Breast epithelium (tissue), 4 donors: ENCODE results near the gene CLEC1A. TPM values are rescaled to one million over a fixed set of nuclear protein-coding genes. Genes with fewer than 3 reads are reported as not detected.

Experiments
- DNase-seq, 2 donors: peaks; one replicate each; pipeline ENCODE4 v3.0.0-alpha.2; 2019; ENCODE audit warnings: low spot score in 2 of 2
- H3K27ac ChIP-seq, 2 donors: fragments of 200-600 bp; sonication (generic) in 1 of 2; one replicate each; pipeline ENCODE4 v1.5.1; 2016 to 2019; ENCODE audit warnings: mild to moderate bottlenecking in 1 of 2
- H3K27me3 ChIP-seq, 2 donors: fragments of 200-600 bp; sonication (generic) in 1 of 2; one replicate each; pipeline versions ENCODE4 v1.5.1 to v1.6.0; 2017 to 2019; ENCODE audit warnings: control low read depth in 1 of 2, mild to moderate bottlenecking in 1 of 2
- H3K36me3 ChIP-seq: fragments of 200-600 bp; one replicate; pipeline ENCODE4 v1.5.1; 2019
- H3K4me1 ChIP-seq, 2 donors: fragments of 200-600 bp; sonication (generic); one replicate each; pipeline ENCODE4 v1.5.1; 2016 to 2019; ENCODE audit warnings: control low read depth in 1 of 2
- H3K4me3 ChIP-seq, 3 donors: fragments of 200-600 bp; sonication (generic); 1 replicate in 2 of 3; 2 replicates in 1 of 3; pipeline ENCODE4 v1.5.1; 2016 to 2019; ENCODE audit warnings: mild to moderate bottlenecking in 3 of 3, moderate library complexity in 2 of 3
- H3K9me3 ChIP-seq, 2 donors: fragments of 200-600 bp; sonication (generic) in 1 of 2; one replicate each; pipeline ENCODE4 v1.5.1; 2016 to 2019; ENCODE audit warnings: control low read depth in 1 of 2
- POLR2A ChIP-seq: fragments of 450-650 bp; IDR thresholded peaks from one replicate; pipeline ENCODE4 v1.6.1; 2016; ENCODE audit warnings: antibody characterized with exemption, mild to moderate bottlenecking, moderate library complexity
- POLR2AphosphoS5 ChIP-seq, 3 donors: sonication (generic); formaldehyde crosslinking; IDR thresholded peaks; one replicate each; pipeline ENCODE4 v1.6.1; 2017; ENCODE audit warnings: antibody characterized with exemption in 3 of 3
- intact Hi-C: fragments of 100-400 bp; cut with DNase I; formaldehyde crosslinking; loops from one replicate; pipeline ENCODE4 v1.15.1; 2023; ENCODE audit warnings: low total_unique reads
- total RNA-seq, 3 donors: library from RNA; depleted of rRNA; stranded (reverse); fragments of >200 nt; gene quantifications; one replicate each; pipeline ENCODE4 v1.1.0, GENCODE V29; 2016
- TF ChIP-seq, protein P1 (sequence below), 3 donors: fragments of 450-650 bp; IDR thresholded peaks; one replicate each; pipeline ENCODE4 v1.5.1; 2016 to 2017; ENCODE audit warnings: antibody characterized with exemption in 3 of 3, mild to moderate bottlenecking in 3 of 3, moderate library complexity in 3 of 3

The CLEC1A gene
- total RNA-seq, 3 donors from 2014 or later: 1.9 to 6.9 (median 4.3) TPM

- H3K9me3 ChIP-seq: no peaks in the 10 kb centered on the region
- no peak overlapping the region for H3K4me3 ChIP-seq
- H3K27me3 ChIP-seq: no peaks in the 10 kb centered on the region
- DNase-seq: no peak
- intact Hi-C loops: no loop called here
- no peaks in the 10 kb centered on the region for H3K4me1 ChIP-seq
- TF ChIP-seq, protein P1, sequence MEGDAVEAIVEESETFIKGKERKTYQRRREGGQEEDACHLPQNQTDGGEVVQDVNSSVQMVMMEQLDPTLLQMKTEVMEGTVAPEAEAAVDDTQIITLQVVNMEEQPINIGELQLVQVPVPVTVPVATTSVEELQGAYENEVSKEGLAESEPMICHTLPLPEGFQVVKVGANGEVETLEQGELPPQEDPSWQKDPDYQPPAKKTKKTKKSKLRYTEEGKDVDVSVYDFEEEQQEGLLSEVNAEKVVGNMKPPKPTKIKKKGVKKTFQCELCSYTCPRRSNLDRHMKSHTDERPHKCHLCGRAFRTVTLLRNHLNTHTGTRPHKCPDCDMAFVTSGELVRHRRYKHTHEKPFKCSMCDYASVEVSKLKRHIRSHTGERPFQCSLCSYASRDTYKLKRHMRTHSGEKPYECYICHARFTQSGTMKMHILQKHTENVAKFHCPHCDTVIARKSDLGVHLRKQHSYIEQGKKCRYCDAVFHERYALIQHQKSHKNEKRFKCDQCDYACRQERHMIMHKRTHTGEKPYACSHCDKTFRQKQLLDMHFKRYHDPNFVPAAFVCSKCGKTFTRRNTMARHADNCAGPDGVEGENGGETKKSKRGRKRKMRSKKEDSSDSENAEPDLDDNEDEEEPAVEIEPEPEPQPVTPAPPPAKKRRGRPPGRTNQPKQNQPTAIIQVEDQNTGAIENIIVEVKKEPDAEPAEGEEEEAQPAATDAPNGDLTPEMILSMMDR (IDR thresholded peaks at IDR 0.05): no peak
- no peaks in the 10 kb centered on the region for H3K36me3 ChIP-seq
- no peak overlapping the region for H3K27ac ChIP-seq
These were observed 33.5 kb downstream of the CLEC1A start for GRCh38 chr12:10065241-10065640.

- Histone ChIP-seq H3K9me3 (no peaks in the 10 kb centered on the region), H3K4me1 (no peaks in the 10 kb centered on the region), H3K4me3 (no peak overlapping the region), H3K36me3 (no peaks in the 10 kb centered on the region), H3K27ac (no peak overlapping the region), H3K27me3 (no peaks in the 10 kb centered on the region)
- TF ChIP-seq, protein P1 (IDR thresholded peaks at IDR 0.05): no peak
- TF ChIP-seq POLR2A (no peak), POLR2AphosphoS5 (IDR thresholded peaks at IDR 0.05) (no peak)
- no peak for DNase-seq
- intact Hi-C loops: no loop called here
These were observed 40.4 kb downstream of the CLEC1A start for GRCh38 chr12:10058387-10058786.

DNA sequence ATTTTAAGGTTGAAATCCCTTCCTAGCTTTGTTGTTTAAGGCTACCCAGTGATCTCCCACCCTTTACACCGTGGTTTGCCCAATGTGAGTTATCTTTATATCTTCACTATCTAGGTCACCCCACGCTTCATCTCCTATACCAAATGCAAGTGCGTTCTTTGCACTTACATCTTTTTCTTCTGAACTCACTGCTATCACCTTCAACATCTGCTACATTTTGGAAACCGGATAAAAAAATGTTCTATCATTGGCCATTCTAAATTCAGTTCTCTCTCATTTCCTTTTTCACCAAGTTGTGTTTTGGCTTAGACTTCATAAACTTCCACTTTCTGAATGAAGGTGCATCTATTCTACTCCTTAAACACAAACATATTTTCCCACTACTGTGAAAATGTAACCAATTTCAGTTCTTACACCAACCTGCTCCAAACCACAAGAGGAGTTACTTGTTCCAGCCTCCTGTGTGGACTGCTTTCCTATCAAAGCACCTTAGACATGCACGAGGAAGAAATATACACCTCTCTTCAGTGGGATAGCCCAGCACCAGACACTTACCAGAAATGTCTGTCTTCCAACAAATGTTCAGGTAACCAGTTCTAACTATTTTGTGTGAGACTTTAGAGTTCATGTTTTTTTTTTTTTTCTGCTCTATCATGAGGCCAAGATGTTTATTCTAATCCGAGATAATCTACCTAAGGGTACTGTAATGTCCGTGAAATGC lies 46.4 kb downstream of the CLEC1A start:
- Histone ChIP-seq H3K4me3 (no peak overlapping the region), H3K27ac (no peak overlapping the region), H3K36me3 (no peaks in the 10 kb centered on the region), H3K27me3 (no peaks in the 10 kb centered on the region), H3K4me1 (no peaks in the 10 kb centered on the region), H3K9me3 (no peaks in the 10 kb centered on the region)
- intact Hi-C loops: no loop called here
- no peak for TF ChIP-seq POLR2AphosphoS5 (IDR thresholded peaks at IDR 0.05)
- no peak for TF ChIP-seq POLR2A
- no peak for DNase-seq

DNA sequence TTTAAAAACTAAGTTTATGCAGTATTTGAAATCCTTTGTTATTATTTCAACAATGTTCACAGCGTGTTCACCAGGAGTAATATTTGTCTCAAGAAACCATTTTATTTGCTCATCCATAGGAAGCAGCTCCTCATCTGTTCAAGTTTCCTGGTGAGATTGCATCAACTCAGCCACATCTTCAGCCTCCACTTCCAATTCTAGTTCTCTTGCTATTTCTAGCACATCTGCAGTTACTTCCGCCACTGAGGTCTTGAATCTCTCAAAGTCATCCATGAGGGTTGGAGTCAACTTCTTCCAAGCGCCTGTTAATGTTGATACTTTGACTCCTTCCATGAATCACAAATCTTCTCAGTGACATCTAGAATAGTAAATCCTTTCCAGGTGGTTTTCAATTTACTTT lies 50.3 kb downstream of the CLEC1A start:
- DNase-seq: no peak

GRCh38 chr12:10042167-10042566 lies 56.6 kb downstream of the CLEC1A start:
- TF ChIP-seq POLR2A (no peak), POLR2AphosphoS5 (IDR thresholded peaks at IDR 0.05) (no peak)
- TF ChIP-seq, protein P1 (IDR thresholded peaks at IDR 0.05): no peak
- Histone ChIP-seq H3K36me3 (no peaks in the 10 kb centered on the region), H3K27ac (no peak overlapping the region), H3K9me3 (no peaks in the 10 kb centered on the region), H3K4me1 (no peaks in the 10 kb centered on the region), H3K4me3 (no peak overlapping the region), H3K27me3 (no peaks in the 10 kb centered on the region)
- intact Hi-C loops: no loop called here
- DNase-seq: no peak

More for the DNA sequence above, 50.3 kb downstream of the CLEC1A start:
- no peaks in the 10 kb centered on the region for H3K36me3 ChIP-seq
- no peaks in the 10 kb centered on the region for H3K9me3 ChIP-seq
- intact Hi-C loops: no loop called here
- TF ChIP-seq POLR2AphosphoS5 (IDR thresholded peaks at IDR 0.05): no peak
- TF ChIP-seq, protein P1 (IDR thresholded peaks at IDR 0.05): no peak
- TF ChIP-seq POLR2A: no peak
- no peak overlapping the region for H3K4me3 ChIP-seq
- H3K4me1 ChIP-seq: no peaks in the 10 kb centered on the region
- H3K27ac ChIP-seq: no peak overlapping the region
- H3K27me3 ChIP-seq: no peaks in the 10 kb centered on the region
